ENCODE data around the gene PYGB.

PYGB gene

GRCh38 chr20:25209911-25210310, 38.0 kb upstream of the PYGB start:
- H3K4me1 Mint-ChIP-seq = no peaks in the 10 kb centered on the region
- no peaks in the 10 kb centered on the region for H3K9me3 Mint-ChIP-seq
- ATAC-seq (ENCODE audit: low read depth) (no peak), DNase-seq (ENCODE audit: low spot score in 2 of 2) (no peak)
- peaks cover 14% of the 10 kb centered on the region for H3K36me3 Mint-ChIP-seq
- H3K27ac Mint-ChIP-seq = no peak overlapping the region
- no peaks in the 10 kb centered on the region for H3K27me3 Mint-ChIP-seq
- no peak overlapping the region for H3K4me3 Mint-ChIP-seq

DNA sequence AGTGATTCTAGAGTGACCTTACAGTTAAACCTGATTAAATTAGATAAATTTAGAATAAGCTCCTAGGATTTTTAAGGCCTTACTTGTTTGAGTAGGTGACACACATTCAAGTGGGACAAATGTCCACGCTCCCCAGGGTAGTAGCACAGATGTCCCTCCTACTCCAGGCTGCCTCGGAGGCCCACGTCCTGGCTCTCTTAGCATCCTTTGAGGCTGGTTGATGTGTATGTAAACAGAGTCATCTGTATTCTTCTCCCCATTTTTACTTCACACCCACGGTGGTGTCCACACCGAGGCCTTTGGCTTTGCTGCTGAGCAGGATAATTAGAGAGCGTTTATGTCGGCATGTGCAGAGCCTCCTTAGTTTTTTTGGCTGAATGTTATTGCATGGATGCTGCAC, 36.6 kb upstream of the PYGB start:
- H3K9me3 Mint-ChIP-seq = no peaks in the 10 kb centered on the region
- H3K27me3 Mint-ChIP-seq = no peaks in the 10 kb centered on the region
- H3K27ac Mint-ChIP-seq = no peak overlapping the region
- H3K4me1 Mint-ChIP-seq = no peaks in the 10 kb centered on the region
- H3K36me3 Mint-ChIP-seq = peaks cover 18% of the 10 kb centered on the region
- ATAC-seq (ENCODE audit: low read depth) (no peak), DNase-seq (ENCODE audit: low spot score in 2 of 2) (no peak)
- no peak overlapping the region for H3K4me3 Mint-ChIP-seq

- no peaks in the 10 kb centered on the region for H3K9me3 Mint-ChIP-seq
- H3K4me1 Mint-ChIP-seq = no peaks in the 10 kb centered on the region
- no peaks in the 10 kb centered on the region for H3K27me3 Mint-ChIP-seq
- no peak overlapping the region for H3K27ac Mint-ChIP-seq
- no peak overlapping the region for H3K4me3 Mint-ChIP-seq
- ATAC-seq (ENCODE audit: low read depth) (no peak), DNase-seq (ENCODE audit: low spot score in 2 of 2) (no peak)
- H3K36me3 Mint-ChIP-seq = peaks cover 21% of the 10 kb centered on the region
Measured at GRCh38 chr20:25212242-25212641, 35.6 kb upstream of the PYGB start.

DNA sequence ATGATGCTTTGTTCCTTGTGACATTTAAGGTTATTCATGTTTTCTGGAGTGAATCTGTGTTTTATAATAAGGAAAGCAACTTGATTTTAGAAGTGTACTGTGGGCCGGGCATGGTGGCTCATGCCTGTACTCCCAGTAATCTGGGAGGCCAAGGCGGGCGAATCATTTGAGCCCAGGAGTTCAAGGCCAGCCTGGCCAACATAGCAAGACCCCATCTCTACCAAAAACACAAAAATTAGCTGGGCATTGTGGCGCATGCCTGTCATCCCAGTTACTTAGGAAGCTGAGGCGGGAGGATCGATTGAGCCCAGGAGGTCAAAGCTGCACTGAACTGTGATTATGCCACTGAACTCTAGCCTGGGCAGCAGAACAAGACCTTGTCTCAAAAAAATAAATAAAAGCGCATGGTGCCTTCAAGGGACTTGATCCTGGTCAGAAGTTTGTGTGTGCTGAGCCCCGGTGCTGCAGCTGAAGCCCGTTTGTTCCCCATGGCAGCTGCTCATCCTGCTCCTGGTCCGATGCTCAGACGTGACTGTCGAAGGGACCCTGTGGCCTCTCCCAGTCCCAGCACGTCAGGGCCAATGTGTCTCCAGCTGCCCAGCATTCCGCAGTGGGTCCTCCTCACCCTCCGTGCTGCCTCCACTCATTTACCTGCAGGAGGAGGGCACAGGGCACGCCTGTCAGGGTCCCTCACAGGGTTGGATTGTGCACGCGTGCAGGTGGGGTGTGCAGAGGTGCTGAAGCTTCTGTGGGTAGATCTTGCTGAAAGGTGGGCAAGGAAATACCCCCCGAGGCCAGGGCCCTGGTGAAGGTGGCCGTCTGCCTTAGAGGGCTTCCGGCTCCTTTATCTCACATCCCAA, 34.1 kb upstream of the PYGB start:
- no peak overlapping the region for H3K27ac Mint-ChIP-seq
- no peaks in the 10 kb centered on the region for H3K9me3 Mint-ChIP-seq
- no peaks in the 10 kb centered on the region for H3K27me3 Mint-ChIP-seq
- H3K4me1 Mint-ChIP-seq = no peaks in the 10 kb centered on the region
- DNase-seq (ENCODE audit: low spot score in 2 of 2) = no peak
- peaks cover 29% of the 10 kb centered on the region for H3K36me3 Mint-ChIP-seq
- H3K4me3 Mint-ChIP-seq = no peak overlapping the region
- no peak for ATAC-seq (ENCODE audit: low read depth)

DNA sequence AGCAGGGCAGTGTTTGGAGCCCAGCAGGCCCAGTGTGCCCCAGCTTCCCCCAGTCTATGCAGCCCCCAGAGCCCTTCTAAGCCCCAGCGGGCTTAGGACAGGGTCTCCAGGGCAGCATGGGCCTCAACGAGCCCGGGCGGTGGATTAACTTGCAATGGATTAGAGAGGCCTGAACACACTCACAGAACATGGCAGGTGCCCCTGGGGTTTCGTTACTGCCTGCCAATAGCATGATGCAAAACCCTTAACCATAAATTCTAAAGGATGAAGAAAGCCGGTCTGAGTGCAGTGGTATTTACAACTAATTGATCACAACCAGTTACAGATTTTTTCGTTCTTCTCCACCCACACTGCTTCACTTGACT, 33.5 kb upstream of the PYGB start:
- H3K9me3 Mint-ChIP-seq = no peaks in the 10 kb centered on the region
- no peaks in the 10 kb centered on the region for H3K4me1 Mint-ChIP-seq
- DNase-seq (ENCODE audit: low spot score in 2 of 2) (no peak), ATAC-seq (ENCODE audit: low read depth) (no peak)
- no peak overlapping the region for H3K27ac Mint-ChIP-seq
- H3K36me3 Mint-ChIP-seq = peaks cover 29% of the 10 kb centered on the region
- H3K4me3 Mint-ChIP-seq = no peak overlapping the region
- H3K27me3 Mint-ChIP-seq = no peaks in the 10 kb centered on the region

DNA sequence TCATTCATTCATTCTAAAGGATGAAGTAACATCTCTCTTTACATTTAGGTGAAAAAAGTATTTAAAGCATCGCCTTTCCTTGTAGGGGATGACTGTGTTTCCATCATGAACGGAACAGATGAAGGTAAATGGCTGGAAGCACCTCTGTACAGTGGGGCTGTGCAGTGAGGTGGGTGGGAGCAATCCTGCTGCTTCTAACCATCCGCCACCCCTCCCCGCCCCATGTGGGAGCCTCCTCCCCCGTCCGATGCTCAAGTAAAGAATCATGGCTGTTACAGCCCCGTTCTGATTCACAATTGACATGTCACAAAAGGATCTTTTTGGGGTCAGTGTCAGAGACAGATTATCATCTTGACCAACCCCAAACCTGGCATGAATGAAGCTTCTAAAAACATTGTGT, 33.1 kb upstream of the PYGB start:
- Mint-ChIP-seq H3K27ac (no peak overlapping the region), H3K27me3 (no peaks in the 10 kb centered on the region), H3K9me3 (no peaks in the 10 kb centered on the region), H3K36me3 (peaks cover 31% of the 10 kb centered on the region), H3K4me1 (no peaks in the 10 kb centered on the region), H3K4me3 (no peak overlapping the region)
- ATAC-seq (ENCODE audit: low read depth) (no peak), DNase-seq (ENCODE audit: low spot score in 2 of 2) (no peak)

GRCh38 chr20:25215521-25215920, 32.4 kb upstream of the PYGB start:
- no peaks in the 10 kb centered on the region for H3K9me3 Mint-ChIP-seq
- no peak overlapping the region for H3K4me3 Mint-ChIP-seq
- no peaks in the 10 kb centered on the region for H3K4me1 Mint-ChIP-seq
- ATAC-seq (ENCODE audit: low read depth) (no peak), DNase-seq (ENCODE audit: low spot score in 2 of 2) (no peak)
- no peaks in the 10 kb centered on the region for H3K27me3 Mint-ChIP-seq
- no peak overlapping the region for H3K27ac Mint-ChIP-seq
- H3K36me3 Mint-ChIP-seq = peaks cover 31% of the 10 kb centered on the region

- Mint-ChIP-seq H3K27ac (no peak overlapping the region), H3K4me3 (no peak overlapping the region), H3K27me3 (no peaks in the 10 kb centered on the region), H3K9me3 (no peaks in the 10 kb centered on the region), H3K4me1 (no peaks in the 10 kb centered on the region), H3K36me3 (peaks cover 30% of the 10 kb centered on the region)
- no peak for DNase-seq (ENCODE audit: low spot score in 2 of 2)
- no peak for ATAC-seq (ENCODE audit: low read depth)
Measured at GRCh38 chr20:25216199-25216945, 31.5 kb upstream of the PYGB start.

GRCh38 chr20:25217161-25218108, 30.4 kb upstream of the PYGB start:
- H3K4me1 Mint-ChIP-seq = no peaks in the 10 kb centered on the region
- no peak for ATAC-seq (ENCODE audit: low read depth)
- no peak overlapping the region for H3K4me3 Mint-ChIP-seq
- H3K36me3 Mint-ChIP-seq = peaks cover 22% of the 10 kb centered on the region
- H3K9me3 Mint-ChIP-seq = no peaks in the 10 kb centered on the region
- no peaks in the 10 kb centered on the region for H3K27me3 Mint-ChIP-seq
- H3K27ac Mint-ChIP-seq = no peak overlapping the region
- DNase-seq (ENCODE audit: low spot score in 2 of 2) = no peak

- no peak overlapping the region for H3K4me3 Mint-ChIP-seq
- H3K4me1 Mint-ChIP-seq = no peaks in the 10 kb centered on the region
- H3K36me3 Mint-ChIP-seq = peaks cover 22% of the 10 kb centered on the region
- no peaks in the 10 kb centered on the region for H3K9me3 Mint-ChIP-seq
- no peak overlapping the region for H3K27ac Mint-ChIP-seq
- ATAC-seq (ENCODE audit: low read depth) (no peak), DNase-seq (ENCODE audit: low spot score in 2 of 2) (no peak)
- H3K27me3 Mint-ChIP-seq = no peaks in the 10 kb centered on the region
Measured at GRCh38 chr20:25218109-25218486, 29.8 kb upstream of the PYGB start.

- Mint-ChIP-seq H3K36me3 (peaks cover 22% of the 10 kb centered on the region), H3K4me3 (no peak overlapping the region), H3K27me3 (no peaks in the 10 kb centered on the region), H3K4me1 (no peaks in the 10 kb centered on the region), H3K27ac (no peak overlapping the region), H3K9me3 (no peaks in the 10 kb centered on the region)
- no peak for ATAC-seq (ENCODE audit: low read depth)
- no peak for DNase-seq (ENCODE audit: low spot score in 2 of 2)
Measured at GRCh38 chr20:25218492-25218891, 29.4 kb upstream of the PYGB start.

DNA sequence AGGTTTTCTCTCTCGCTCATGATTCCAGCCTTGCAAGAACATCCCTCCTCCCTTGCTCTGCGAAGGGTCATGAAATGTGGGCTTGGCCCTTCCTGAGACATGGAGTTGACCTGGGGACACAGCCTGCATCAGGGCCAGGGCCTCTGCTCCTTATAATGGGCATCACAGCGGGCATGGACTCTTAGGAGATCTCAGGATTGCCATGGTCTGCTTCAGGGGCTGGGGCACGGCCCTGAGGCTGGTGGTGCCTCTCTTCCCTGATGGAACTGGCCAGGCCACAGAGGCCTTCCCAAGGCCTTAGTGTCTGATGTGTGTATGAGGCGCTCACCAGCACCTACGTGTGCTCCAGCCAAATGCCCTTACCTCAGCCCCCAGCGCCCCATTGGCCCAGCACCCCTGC, 28.5 kb upstream of the PYGB start:
- H3K36me3 Mint-ChIP-seq = peaks cover 22% of the 10 kb centered on the region
- DNase-seq (ENCODE audit: low spot score in 2 of 2) (no peak), ATAC-seq (ENCODE audit: low read depth) (no peak)
- H3K27ac Mint-ChIP-seq = no peak overlapping the region
- no peaks in the 10 kb centered on the region for H3K9me3 Mint-ChIP-seq
- H3K4me1 Mint-ChIP-seq = no peaks in the 10 kb centered on the region
- H3K27me3 Mint-ChIP-seq = no peaks in the 10 kb centered on the region
- no peak overlapping the region for H3K4me3 Mint-ChIP-seq

- Mint-ChIP-seq H3K27me3 (no peaks in the 10 kb centered on the region), H3K9me3 (no peaks in the 10 kb centered on the region), H3K36me3 (peaks cover 22% of the 10 kb centered on the region), H3K4me1 (no peaks in the 10 kb centered on the region), H3K4me3 (no peak overlapping the region), H3K27ac (no peak overlapping the region)
- ATAC-seq (ENCODE audit: low read depth) (peak; percentile 46), DNase-seq (ENCODE audit: low spot score in 2 of 2) (no peak)
Measured at GRCh38 chr20:25220021-25220730, 27.7 kb upstream of the PYGB start.
